ENCODE results near the gene PPFIBP1. TPM values are rescaled to one million over a fixed set of nuclear protein-coding genes. Genes with fewer than 3 reads are reported as not detected.

PPFIBP1 gene
- total and polyA plus RNA-seq, 9 of the 15 experiments (the other 6 are each of a cell fraction or from before 2014, with no cell fraction given), result 0.46 to 3.5 (median 1.8) TPM

DNA sequence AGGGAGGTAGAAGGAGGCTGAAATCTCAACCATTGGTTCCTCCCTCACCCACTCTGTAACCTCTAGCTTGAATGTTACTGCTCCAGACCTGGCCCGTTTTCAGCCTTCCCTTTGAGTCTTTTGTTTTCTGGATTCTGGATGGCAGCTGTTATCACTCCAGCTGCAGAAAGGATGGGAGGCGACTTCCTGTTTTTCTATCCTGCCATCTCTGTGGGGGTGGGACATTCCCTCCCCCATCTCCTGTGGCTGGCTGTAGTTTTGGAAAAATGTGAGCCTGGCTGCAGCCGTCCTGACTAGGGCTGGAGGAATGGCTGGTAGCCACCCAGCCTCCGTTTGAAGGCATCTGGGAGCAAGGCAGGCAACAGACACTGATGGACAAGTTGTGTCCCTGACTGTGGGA, 2.9 kb upstream of the PPFIBP1 start (continued):
- TF ChIP-seq, protein P1, sequence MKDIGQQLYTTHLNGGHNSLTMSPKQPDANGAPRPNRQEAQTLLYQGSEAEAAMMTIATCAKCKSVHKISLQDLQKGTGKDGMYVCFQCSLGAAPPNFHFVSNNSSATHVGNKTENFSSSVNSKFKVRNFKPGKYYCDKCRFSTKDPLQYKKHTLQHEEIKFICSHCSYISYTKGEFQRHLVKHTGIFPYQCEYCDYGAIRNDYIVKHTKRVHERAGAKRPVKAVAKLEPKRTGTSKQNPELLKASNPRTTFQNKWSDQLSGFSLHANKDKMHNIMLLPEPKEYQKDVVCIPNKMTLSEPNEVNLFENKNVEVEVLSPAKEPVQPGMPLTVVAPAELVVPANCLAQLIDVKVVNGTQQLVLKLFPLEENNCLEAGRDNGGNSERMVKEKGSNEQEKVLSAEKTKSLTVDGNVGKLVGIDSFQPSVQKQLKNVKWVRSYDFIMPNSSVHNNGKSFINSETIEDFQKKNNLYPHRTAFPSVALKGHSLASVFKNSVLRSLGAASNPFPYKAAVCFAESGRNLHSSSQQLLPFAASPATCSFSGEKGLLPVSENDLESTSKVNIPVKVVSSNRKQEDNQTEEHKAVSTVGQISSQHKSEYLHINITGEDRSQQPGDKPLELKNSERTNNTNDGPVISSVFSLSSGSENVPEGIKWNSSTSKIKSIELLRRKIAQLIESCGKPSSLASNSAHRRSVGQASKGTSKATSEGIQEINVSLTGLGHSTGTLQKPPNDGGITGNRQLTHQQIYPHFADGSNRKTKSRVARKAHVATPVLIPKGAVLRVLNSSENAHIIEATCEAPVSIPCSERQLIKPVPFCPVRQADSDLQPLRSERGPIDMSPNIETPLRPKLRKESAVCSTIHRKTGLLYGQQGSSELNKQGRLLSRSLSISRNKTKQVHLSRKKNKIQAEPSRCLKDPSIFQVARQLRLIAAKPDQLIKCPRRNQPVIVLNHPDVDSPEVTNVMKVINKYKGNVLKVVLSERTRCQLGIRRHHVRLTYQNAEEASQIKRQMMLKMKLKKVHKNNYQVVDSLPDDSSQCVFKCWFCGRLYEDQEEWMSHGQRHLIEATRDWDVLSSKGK (CRISPR knock-in tag; IDR thresholded peaks at IDR 0.05), result no peak
- TF ChIP-seq ASH1L (IDR thresholded peaks at IDR 0.05; ENCODE audit: borderline replicate concordance, low read depth, partially characterized antibody) (no peak), RBM39 (optimal IDR thresholded peaks at IDR 0.05; ENCODE audit: low read depth, low read length) (peak; percentile 61), POLR3G (IDR thresholded peaks at IDR 0.05; ENCODE audit: extremely low read depth, insufficient read length, insufficient replicate concordance) (no peak), RAD51 (IDR thresholded peaks at IDR 0.05; ENCODE audit: borderline replicate concordance, low read depth) (no peak), NELFE (IDR thresholded peaks at IDR 0.05; ENCODE audit: insufficient read depth, insufficient read length) (no peak), SRSF1 (IDR thresholded peaks at IDR 0.05; ENCODE audit: low read depth, low read length) (no peak), ZNF780A (CRISPR knock-in tag; IDR thresholded peaks at IDR 0.05) (no peak), KHSRP (IDR thresholded peaks at IDR 0.05) (no peak), OTX1 (CRISPR knock-in tag; IDR thresholded peaks at IDR 0.05) (peak; percentile 12; the same call in 1 of the 2 replicates), EP300 (IDR thresholded peaks at IDR 0.05; ENCODE audit: low read length) (peak; percentile 32; the same call in 1 of the 2 replicates), ARID1B (IDR thresholded peaks at IDR 0.05) (peak; percentile 74), DPF2 (IDR thresholded peaks at IDR 0.05) (0 out of 2 replicates have a peak, but pooled peaks have one; percentile 23), TCF3 (CRISPR knock-in tag; IDR thresholded peaks at IDR 0.05) (peak; percentile 23; the same call in 1 of the 2 replicates), ZNF644 (tag; IDR thresholded peaks at IDR 0.05; ENCODE audit: low read depth) (no peak), ZNF717 (CRISPR knock-in tag; IDR thresholded peaks at IDR 0.05) (no peak), THRAP3 (IDR thresholded peaks at IDR 0.05; ENCODE audit: borderline replicate concordance) (no peak), CBFA2T3 (IDR thresholded peaks at IDR 0.05) (peak; percentile 50)
- TF ChIP-seq, protein P2, sequence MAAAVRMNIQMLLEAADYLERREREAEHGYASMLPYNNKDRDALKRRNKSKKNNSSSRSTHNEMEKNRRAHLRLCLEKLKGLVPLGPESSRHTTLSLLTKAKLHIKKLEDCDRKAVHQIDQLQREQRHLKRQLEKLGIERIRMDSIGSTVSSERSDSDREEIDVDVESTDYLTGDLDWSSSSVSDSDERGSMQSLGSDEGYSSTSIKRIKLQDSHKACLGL (CRISPR knock-in tag; IDR thresholded peaks at IDR 0.05; ENCODE audit: borderline replicate concordance, poor library complexity, severe bottlenecking), result no peak
- TF ChIP-seq, protein P3, sequence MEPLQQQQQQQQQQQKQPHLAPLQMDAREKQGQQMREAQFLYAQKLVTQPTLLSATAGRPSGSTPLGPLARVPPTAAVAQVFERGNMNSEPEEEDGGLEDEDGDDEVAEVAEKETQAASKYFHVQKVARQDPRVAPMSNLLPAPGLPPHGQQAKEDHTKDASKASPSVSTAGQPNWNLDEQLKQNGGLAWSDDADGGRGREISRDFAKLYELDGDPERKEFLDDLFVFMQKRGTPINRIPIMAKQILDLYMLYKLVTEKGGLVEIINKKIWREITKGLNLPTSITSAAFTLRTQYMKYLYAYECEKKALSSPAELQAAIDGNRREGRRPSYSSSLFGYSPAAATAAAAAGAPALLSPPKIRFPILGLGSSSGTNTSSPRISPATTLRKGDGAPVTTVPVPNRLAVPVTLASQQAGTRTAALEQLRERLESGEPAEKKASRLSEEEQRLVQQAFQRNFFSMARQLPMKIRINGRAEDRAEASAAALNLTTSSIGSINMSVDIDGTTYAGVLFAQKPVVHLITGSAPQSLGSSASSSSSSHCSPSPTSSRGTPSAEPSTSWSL (CRISPR knock-in tag; IDR thresholded peaks at IDR 0.05; ENCODE audit: borderline replicate concordance), result 0 out of 2 replicates have a peak, but pooled peaks have one; percentile 40
- TF ChIP-seq, protein P4, sequence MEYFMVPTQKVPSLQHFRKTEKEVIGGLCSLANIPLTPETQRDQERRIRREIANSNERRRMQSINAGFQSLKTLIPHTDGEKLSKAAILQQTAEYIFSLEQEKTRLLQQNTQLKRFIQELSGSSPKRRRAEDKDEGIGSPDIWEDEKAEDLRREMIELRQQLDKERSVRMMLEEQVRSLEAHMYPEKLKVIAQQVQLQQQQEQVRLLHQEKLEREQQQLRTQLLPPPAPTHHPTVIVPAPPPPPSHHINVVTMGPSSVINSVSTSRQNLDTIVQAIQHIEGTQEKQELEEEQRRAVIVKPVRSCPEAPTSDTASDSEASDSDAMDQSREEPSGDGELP (CRISPR knock-in tag; IDR thresholded peaks at IDR 0.05; ENCODE audit: borderline replicate concordance), result peak; percentile 35; the same call in 1 of the 2 replicates
- TF ChIP-seq, protein P5, sequence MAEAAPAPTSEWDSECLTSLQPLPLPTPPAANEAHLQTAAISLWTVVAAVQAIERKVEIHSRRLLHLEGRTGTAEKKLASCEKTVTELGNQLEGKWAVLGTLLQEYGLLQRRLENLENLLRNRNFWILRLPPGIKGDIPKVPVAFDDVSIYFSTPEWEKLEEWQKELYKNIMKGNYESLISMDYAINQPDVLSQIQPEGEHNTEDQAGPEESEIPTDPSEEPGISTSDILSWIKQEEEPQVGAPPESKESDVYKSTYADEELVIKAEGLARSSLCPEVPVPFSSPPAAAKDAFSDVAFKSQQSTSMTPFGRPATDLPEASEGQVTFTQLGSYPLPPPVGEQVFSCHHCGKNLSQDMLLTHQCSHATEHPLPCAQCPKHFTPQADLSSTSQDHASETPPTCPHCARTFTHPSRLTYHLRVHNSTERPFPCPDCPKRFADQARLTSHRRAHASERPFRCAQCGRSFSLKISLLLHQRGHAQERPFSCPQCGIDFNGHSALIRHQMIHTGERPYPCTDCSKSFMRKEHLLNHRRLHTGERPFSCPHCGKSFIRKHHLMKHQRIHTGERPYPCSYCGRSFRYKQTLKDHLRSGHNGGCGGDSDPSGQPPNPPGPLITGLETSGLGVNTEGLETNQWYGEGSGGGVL (CRISPR knock-in tag; IDR thresholded peaks at IDR 0.05), result no peak

Data from K562 (cell line).